ENCODE measurements around the gene NFE2L1.

DNA sequence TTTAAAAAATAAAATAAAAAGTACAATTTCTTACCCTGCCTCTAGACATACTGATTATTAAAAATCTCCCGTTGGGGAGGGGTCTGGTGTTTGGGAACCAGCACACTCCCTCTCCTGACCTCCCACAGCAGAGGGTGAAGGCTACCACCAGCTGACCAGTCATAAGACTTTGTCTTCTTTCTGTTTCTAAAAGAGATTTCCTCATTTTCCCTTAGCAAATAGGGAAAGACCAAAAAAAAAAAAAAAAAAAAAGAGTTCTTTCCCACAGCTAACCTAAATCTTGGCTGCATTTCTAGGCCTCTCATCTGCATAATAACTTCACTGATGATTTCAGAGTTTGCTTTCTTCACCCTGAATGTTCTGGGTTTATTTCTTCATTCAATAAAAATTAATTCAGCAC is 47.0 kb upstream of the NFE2L1 start:
- TF ChIP-seq, protein P1, sequence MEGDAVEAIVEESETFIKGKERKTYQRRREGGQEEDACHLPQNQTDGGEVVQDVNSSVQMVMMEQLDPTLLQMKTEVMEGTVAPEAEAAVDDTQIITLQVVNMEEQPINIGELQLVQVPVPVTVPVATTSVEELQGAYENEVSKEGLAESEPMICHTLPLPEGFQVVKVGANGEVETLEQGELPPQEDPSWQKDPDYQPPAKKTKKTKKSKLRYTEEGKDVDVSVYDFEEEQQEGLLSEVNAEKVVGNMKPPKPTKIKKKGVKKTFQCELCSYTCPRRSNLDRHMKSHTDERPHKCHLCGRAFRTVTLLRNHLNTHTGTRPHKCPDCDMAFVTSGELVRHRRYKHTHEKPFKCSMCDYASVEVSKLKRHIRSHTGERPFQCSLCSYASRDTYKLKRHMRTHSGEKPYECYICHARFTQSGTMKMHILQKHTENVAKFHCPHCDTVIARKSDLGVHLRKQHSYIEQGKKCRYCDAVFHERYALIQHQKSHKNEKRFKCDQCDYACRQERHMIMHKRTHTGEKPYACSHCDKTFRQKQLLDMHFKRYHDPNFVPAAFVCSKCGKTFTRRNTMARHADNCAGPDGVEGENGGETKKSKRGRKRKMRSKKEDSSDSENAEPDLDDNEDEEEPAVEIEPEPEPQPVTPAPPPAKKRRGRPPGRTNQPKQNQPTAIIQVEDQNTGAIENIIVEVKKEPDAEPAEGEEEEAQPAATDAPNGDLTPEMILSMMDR (IDR thresholded peaks at IDR 0.05) = no peak
- TF ChIP-seq SMC3 (IDR thresholded peaks at IDR 0.05; ENCODE audit: low read depth, low read length) (no peak), RXRA (IDR thresholded peaks at IDR 0.05; ENCODE audit: borderline replicate concordance, low read depth) (no peak), FOXJ3 (CRISPR knock-in tag; IDR thresholded peaks at IDR 0.05) (no peak), ELF1 (IDR thresholded peaks at IDR 0.05) (no peak), GATA2 (CRISPR knock-in tag; IDR thresholded peaks at IDR 0.05) (no peak), POLR2AphosphoS5 (IDR thresholded peaks at IDR 0.05; ENCODE audit: low read depth, low read length) (no peak), REST (IDR thresholded peaks at IDR 0.05; ENCODE audit: low read depth, low read length) (no peak), NFIC (IDR thresholded peaks at IDR 0.05; ENCODE audit: borderline replicate concordance) (no peak), EZH2phosphoT487 (IDR thresholded peaks at IDR 0.05; ENCODE audit: borderline replicate concordance, low read depth) (no peak), RCOR1 (IDR thresholded peaks at IDR 0.05; ENCODE audit: low read length) (no peak), ZBTB33 (IDR thresholded peaks at IDR 0.05; ENCODE audit: borderline replicate concordance, low read depth) (no peak)

All from SK-N-SH (cell line).